T-cell (primary cell): ENCODE results near the gene TMEM184A. TPM values are rescaled to one million over a fixed set of nuclear protein-coding genes. Genes with fewer than 3 reads are reported as not detected.
A peak's percentile ranks its signal among the peaks of the same experiment; 100 is the strongest.

Source experiments
- ATAC-seq, 4 experiments: fragments of 200-7000 bp in 3 of 4; fragments of 150-1000 bp in 1 of 4; cut with Tn5 transposase; replicated peaks in 1 of 4; 1 replicate in 3 of 4; 2 replicates in 1 of 4; pipeline ENCODE4 v1.10.0; 2021; ENCODE audit warnings: moderate library complexity in 3 of 4, mild to moderate bottlenecking in 2 of 4, moderate number of reproducible peaks in 1 of 4
- CTCF ChIA-PET, 2 donors: fragments of 300-600 bp; sonication (Branson Sonifier 250); formaldehyde crosslinking; loops; one replicate each; lab custom pipeline; 2022; ENCODE audit warnings: antibody characterized with exemption in 2 of 2; lab: Charles Lee
- POLR2A ChIA-PET, 2 donors: fragments of 300-600 bp; sonication (Branson Sonifier 250); formaldehyde crosslinking; loops; one replicate each; lab custom pipeline; 2022; ENCODE audit warnings: antibody characterized with exemption in 2 of 2; lab: Charles Lee
- DNase-seq, 35 experiments: peaks; one replicate each; pipeline versions ENCODE4 v3.0.0 to v3.0.0-alpha.2; 2013 to 2023
- H3K27ac ChIP-seq: one replicate; pipeline ENCODE4 v1.5.1; 2013; ENCODE audit warnings: low read length
- H3K27me3 ChIP-seq, 2 experiments: replicated peaks in 1 of 2; 1 replicate in 1 of 2; 2 replicates in 1 of 2; pipeline versions ENCODE4 v1.6.1 to v1.7.0; 2013; ENCODE audit warnings: low read length in 1 of 2, mixed read lengths in 1 of 2; ENCODE audit not compliant: control insufficient read depth in 2 of 2, insufficient read depth in 2 of 2; ENCODE audit errors: extremely low read depth in 1 of 2
- H3K36me3 ChIP-seq, 2 donors: 1 replicate in 1 of 2; 2 replicates in 1 of 2; pipeline versions ENCODE4 v1.6.1 to v1.7.0; 2013; ENCODE audit warnings: low read length in 1 of 2; ENCODE audit not compliant: control insufficient read depth in 2 of 2, insufficient read depth in 1 of 2; ENCODE audit errors: extremely low read depth in 1 of 2
- H3K4me1 ChIP-seq, 2 experiments: 1 replicate in 1 of 2; 2 replicates in 1 of 2; pipeline versions ENCODE4 v1.6.1 to v1.7.0; 2013; ENCODE audit warnings: low read length in 2 of 2, mixed read lengths in 1 of 2; ENCODE audit not compliant: insufficient read depth in 2 of 2, control insufficient read depth in 1 of 2; ENCODE audit errors: extremely low read depth in 1 of 2
- H3K4me3 ChIP-seq, 2 donors: 1 replicate in 1 of 2; 2 replicates in 1 of 2; pipeline versions ENCODE4 v1.5.1 to v1.7.0; 2013; ENCODE audit warnings: mild to moderate bottlenecking in 2 of 2, low read length in 1 of 2, moderate library complexity in 1 of 2; ENCODE audit not compliant: control insufficient read depth in 1 of 2; ENCODE audit errors: extremely low read depth in 1 of 2
- H3K9me3 ChIP-seq: 2 replicates; pipeline ENCODE4 v1.7.0; 2013
- H3K27ac Mint-ChIP-seq, 2 donors: one replicate each; pipeline ENCODE4 v1.8.0; 2020 to 2021; ENCODE audit warnings: mild to moderate bottlenecking in 2 of 2, mixed read lengths in 2 of 2
- H3K27me3 Mint-ChIP-seq, 2 donors: one replicate each; pipeline ENCODE4 v1.8.0; 2021 to 2022; ENCODE audit warnings: mixed read lengths in 2 of 2
- H3K36me3 Mint-ChIP-seq: one replicate; pipeline ENCODE4 v1.8.0; 2021; ENCODE audit warnings: mixed read lengths
- H3K4me1 Mint-ChIP-seq, 3 donors: one replicate each; pipeline ENCODE4 v1.8.0; 2020 to 2022; ENCODE audit warnings: mixed read lengths in 3 of 3, mild to moderate bottlenecking in 1 of 3
- H3K4me3 Mint-ChIP-seq, 3 donors: one replicate each; pipeline ENCODE4 v1.8.0; 2020 to 2022; ENCODE audit warnings: mild to moderate bottlenecking in 3 of 3, mixed read lengths in 3 of 3, moderate library complexity in 3 of 3
- H3K9me3 Mint-ChIP-seq, 3 donors: one replicate each; pipeline ENCODE4 v1.8.0; 2020 to 2022; ENCODE audit warnings: mixed read lengths in 3 of 3
- WGBS: methylation state at CpG from one replicate; pipeline ENCODE4 v1.1.5; 2013; ENCODE audit warnings: missing lambda C conversion rate; ENCODE audit not compliant: insufficient coverage; 5-methylcytosine and 5-hydroxymethylcytosine counted together
- total RNA-seq, 35 experiments: library from RNA in 6 of 35; stranded (reverse) in 6 of 35; fragments of 120-200 nt in 1 of 35; gene quantifications; one replicate each; pipeline versions ENCODE4 v1.2.1 to v1.2.4 and lab custom pipeline; 2013 to 2026

TMEM184A gene
- total RNA-seq, 5 donors from 2014 or later (not counting 1 experiment from before 2014, with no cell fraction given), result 0.18 to 0.38 (median 0.33) TPM; not detected in 2

- peak overlapping the region; percentile 89 to 95 for H3K27ac Mint-ChIP-seq
- peak overlapping the region; percentile 90 for H3K27ac ChIP-seq
- H3K27me3 ChIP-seq, result peaks cover 0 to 8% of the 10 kb centered on the region in 2 experiments
- ChIA-PET POLR2A (no interaction called here), CTCF (interaction anchor here in 1 of 2 donors (0.7 kb wide), 1 partner anchor 37 kb away, joined by 4 read pairs; the partner anchor contains the start of gene PSMG3)
- H3K27me3 Mint-ChIP-seq, result no peaks in the 10 kb centered on the region
- peaks cover 3 to 7% of the 10 kb centered on the region in 2 donors for H3K36me3 ChIP-seq
- WGBS, result 1% methylated on average over 31 of the region's 36 CpGs
- peaks cover 11 to 56% of the 10 kb centered on the region in 2 experiments for H3K4me1 ChIP-seq
- H3K4me3 ChIP-seq, result peak overlapping the region; percentile 70 to 84
- no peaks in the 10 kb centered on the region for H3K9me3 ChIP-seq
- H3K9me3 Mint-ChIP-seq, result no peaks in the 10 kb centered on the region
- ATAC-seq (peak; percentile 52 to 58 (median 54)), DNase-seq (peak in 34 of 35 experiments; percentile 22 to 71 (median 52))
- H3K36me3 Mint-ChIP-seq, result peaks cover 3% of the 10 kb centered on the region
- H3K4me3 Mint-ChIP-seq, result peak overlapping the region; percentile 84 to 91 (median 90)
- peaks cover 26 to 38% (median 34%) of the 10 kb centered on the region in 3 donors for H3K4me1 Mint-ChIP-seq
Observed at GRCh38 chr7:1532456-1533254, 23.4 kb downstream of the TMEM184A start.

- H3K27ac Mint-ChIP-seq, result peak overlapping the region; percentile 89 to 95
- ATAC-seq (peak in 1 of 4 experiments; percentile 5), DNase-seq (peak in 4 of 35 experiments; percentile 21 to 42 (median 34))
- no peaks in the 10 kb centered on the region for H3K9me3 Mint-ChIP-seq
- Histone ChIP-seq H3K9me3 (no peaks in the 10 kb centered on the region), H3K27ac (peak overlapping the region; percentile 90), H3K27me3 (peaks cover 0 to 11% of the 10 kb centered on the region in 2 experiments), H3K36me3 (peaks cover 3 to 7% of the 10 kb centered on the region in 2 donors), H3K4me3 (peak overlapping the region; percentile 70 to 84), H3K4me1 (peaks cover 11 to 51% of the 10 kb centered on the region in 2 experiments)
- peaks cover 3% of the 10 kb centered on the region for H3K36me3 Mint-ChIP-seq
- CTCF ChIA-PET, result interaction anchor here in 1 of 2 donors (0.7 kb wide), 1 partner anchor 38 kb away, joined by 4 read pairs; the partner anchor contains the start of gene PSMG3
- POLR2A ChIA-PET, result no interaction called here
- peaks cover 26 to 38% (median 34%) of the 10 kb centered on the region in 3 donors for H3K4me1 Mint-ChIP-seq
- WGBS, result no CpG with 5 or more reads among the region's 10 CpGs
- H3K27me3 Mint-ChIP-seq, result no peaks in the 10 kb centered on the region
- peak overlapping the region; percentile 84 to 91 (median 90) for H3K4me3 Mint-ChIP-seq
Observed at GRCh38 chr7:1531979-1532455, 24.0 kb downstream of the TMEM184A start.

- Mint-ChIP-seq H3K27ac (peak overlapping the region; percentile 89 to 95), H3K4me3 (peak overlapping the region; percentile 84 to 91 (median 90)), H3K27me3 (peaks cover 5% of the 10 kb centered on the region in 2 donors), H3K4me1 (peaks cover 26 to 35% (median 33%) of the 10 kb centered on the region in 3 donors), H3K9me3 (no peaks in the 10 kb centered on the region), H3K36me3 (peaks cover 1% of the 10 kb centered on the region)
- H3K9me3 ChIP-seq, result no peaks in the 10 kb centered on the region
- H3K4me3 ChIP-seq, result peak overlapping the region; percentile 70 to 84
- POLR2A ChIA-PET, result no interaction called here
- H3K4me1 ChIP-seq, result peaks cover 11 to 49% of the 10 kb centered on the region in 2 experiments
- DNase-seq, result peak in 28 of 35 experiments; percentile 20 to 64 (median 42)
- peak overlapping the region; percentile 90 for H3K27ac ChIP-seq
- 1% methylated on average over 55 of the region's 55 CpGs for WGBS
- ATAC-seq, result peak; percentile 38 to 52 (median 46)
- peaks cover 3 to 7% of the 10 kb centered on the region in 2 donors for H3K36me3 ChIP-seq
- CTCF ChIA-PET, result no interaction called here
- H3K27me3 ChIP-seq, result peaks cover 0 to 14% of the 10 kb centered on the region in 2 experiments
Observed at GRCh38 chr7:1531263-1531978, 24.6 kb downstream of the TMEM184A start.

GRCh38 chr7:1530946-1531262, 25.1 kb downstream of the TMEM184A start:
- peak; percentile 36 to 57 (median 44) for ATAC-seq
- peaks cover 5% of the 10 kb centered on the region in 2 donors for H3K27me3 Mint-ChIP-seq
- WGBS, result 0% methylated on average over 45 of the region's 45 CpGs
- H3K27ac Mint-ChIP-seq, result no peak overlapping the region
- no peaks in the 10 kb centered on the region for H3K9me3 Mint-ChIP-seq
- peaks cover 0 to 18% of the 10 kb centered on the region in 2 experiments for H3K27me3 ChIP-seq
- DNase-seq, result peak in 20 of 35 experiments; percentile 19 to 75 (median 42)
- peaks cover 2 to 3% of the 10 kb centered on the region in 2 donors for H3K36me3 ChIP-seq
- H3K4me1 ChIP-seq, result peaks cover 11 to 49% of the 10 kb centered on the region in 2 experiments
- H3K27ac ChIP-seq, result no peak overlapping the region
- no peaks in the 10 kb centered on the region for H3K36me3 Mint-ChIP-seq
- peaks cover 26 to 32% (median 30%) of the 10 kb centered on the region in 3 donors for H3K4me1 Mint-ChIP-seq
- no peaks in the 10 kb centered on the region for H3K9me3 ChIP-seq
- POLR2A ChIA-PET, result no interaction called here
- H3K4me3 ChIP-seq, result peak overlapping the region in 1 of 2 donors; percentile 70
- CTCF ChIA-PET, result no interaction called here
- H3K4me3 Mint-ChIP-seq, result no peak overlapping the region

- Histone ChIP-seq H3K27me3 (peaks cover 0 to 21% of the 10 kb centered on the region in 2 experiments), H3K9me3 (no peaks in the 10 kb centered on the region), H3K4me1 (peaks cover 11 to 42% of the 10 kb centered on the region in 2 experiments), H3K27ac (no peak overlapping the region), H3K36me3 (no peaks in the 10 kb centered on the region), H3K4me3 (no peak overlapping the region)
- Mint-ChIP-seq H3K27me3 (peaks cover 5 to 7% of the 10 kb centered on the region in 2 donors), H3K9me3 (no peaks in the 10 kb centered on the region), H3K4me1 (peaks cover 26 to 30% (median 28%) of the 10 kb centered on the region in 3 donors), H3K4me3 (peak overlapping the region; percentile 63 to 77 (median 63)), H3K27ac (peak overlapping the region; percentile 49 to 68), H3K36me3 (no peaks in the 10 kb centered on the region)
- ChIA-PET CTCF (interaction anchor here in 1 of 2 donors (0.6 kb wide), 1 partner anchor 782 kb away, joined by 3 read pairs; no protein-coding TSS in a partner anchor), POLR2A (interaction anchor here in 1 of 2 donors (0.6 kb wide), 1 partner anchor 14 kb away, joined by 4 read pairs; no protein-coding TSS in a partner anchor)
- WGBS, result 78% methylated on average over 19 of the region's 21 CpGs
- DNase-seq (no peak), ATAC-seq (no peak)
Observed at GRCh38 chr7:1529383-1530116, 26.5 kb downstream of the TMEM184A start.
